ENCODE data around the gene CRIP3.

Gene CRIP3

GRCh38 chr6:43292763-43293318 is 15.8 kb downstream of the CRIP3 start:
- Histone ChIP-seq H3K27me3 (ENCODE audit: insufficient read depth, low read depth) (no peaks in the 10 kb centered on the region), H3K4me3 (IDR thresholded peaks at IDR 0.05; ENCODE audit: insufficient read depth, low read depth, low read length) (no peak overlapping the region), H3K79me2 (ENCODE audit: insufficient read depth, low read depth) (no peaks in the 10 kb centered on the region), H4K20me1 (ENCODE audit: insufficient read depth) (no peaks in the 10 kb centered on the region), H3K4me1 (ENCODE audit: low read depth, poor library complexity, severe bottlenecking) (no peaks in the 10 kb centered on the region), H3K36me3 (ENCODE audit: insufficient read depth) (no peaks in the 10 kb centered on the region), H3K27ac (no peak overlapping the region), H3K9ac (no peak overlapping the region), H2AFZ (ENCODE audit: low read depth) (no peak overlapping the region), H3K4me2 (no peak overlapping the region)
- no peak for TF ChIP-seq CTCF (conservative IDR thresholded peaks at IDR 0.05; ENCODE audit: low read depth, low read length)

GRCh38 chr6:43292341-43292740 is 16.3 kb downstream of the CRIP3 start:
- Histone ChIP-seq H3K4me1 (ENCODE audit: low read depth, poor library complexity, severe bottlenecking) (no peaks in the 10 kb centered on the region), H3K9ac (no peak overlapping the region), H3K36me3 (ENCODE audit: insufficient read depth) (no peaks in the 10 kb centered on the region), H3K4me2 (no peak overlapping the region), H3K79me2 (ENCODE audit: insufficient read depth, low read depth) (no peaks in the 10 kb centered on the region), H2AFZ (ENCODE audit: low read depth) (no peak overlapping the region), H3K27me3 (ENCODE audit: insufficient read depth, low read depth) (no peaks in the 10 kb centered on the region), H3K27ac (no peak overlapping the region), H3K4me3 (IDR thresholded peaks at IDR 0.05; ENCODE audit: insufficient read depth, low read depth, low read length) (no peak overlapping the region), H4K20me1 (ENCODE audit: insufficient read depth) (no peaks in the 10 kb centered on the region)
- TF ChIP-seq CTCF (conservative IDR thresholded peaks at IDR 0.05; ENCODE audit: low read depth, low read length) = no peak

GRCh38 chr6:43291708-43292107 is 16.9 kb downstream of the CRIP3 start:
- Histone ChIP-seq H3K4me1 (ENCODE audit: low read depth, poor library complexity, severe bottlenecking) (no peaks in the 10 kb centered on the region), H3K4me2 (no peak overlapping the region), H3K4me3 (IDR thresholded peaks at IDR 0.05; ENCODE audit: insufficient read depth, low read depth, low read length) (no peak overlapping the region), H3K9ac (no peak overlapping the region), H3K36me3 (ENCODE audit: insufficient read depth) (no peaks in the 10 kb centered on the region), H3K27ac (no peak overlapping the region), H3K79me2 (ENCODE audit: insufficient read depth, low read depth) (no peaks in the 10 kb centered on the region), H4K20me1 (ENCODE audit: insufficient read depth) (no peaks in the 10 kb centered on the region), H2AFZ (ENCODE audit: low read depth) (no peak overlapping the region), H3K27me3 (ENCODE audit: insufficient read depth, low read depth) (no peaks in the 10 kb centered on the region)
- no peak for TF ChIP-seq CTCF (conservative IDR thresholded peaks at IDR 0.05; ENCODE audit: low read depth, low read length)

GRCh38 chr6:43290905-43291355 is 17.7 kb downstream of the CRIP3 start:
- no peak overlapping the region for H3K27ac ChIP-seq
- no peak for TF ChIP-seq CTCF (conservative IDR thresholded peaks at IDR 0.05; ENCODE audit: low read depth, low read length)
- H3K36me3 ChIP-seq (ENCODE audit: insufficient read depth) = no peaks in the 10 kb centered on the region
- no peak overlapping the region for H2AFZ ChIP-seq (ENCODE audit: low read depth)
- H3K79me2 ChIP-seq (ENCODE audit: insufficient read depth, low read depth) = no peaks in the 10 kb centered on the region
- no peak overlapping the region for H3K4me3 ChIP-seq (IDR thresholded peaks at IDR 0.05; ENCODE audit: insufficient read depth, low read depth, low read length)
- H3K27me3 ChIP-seq (ENCODE audit: insufficient read depth, low read depth) = no peaks in the 10 kb centered on the region; the same call in 1 of the 2 replicates
- no peak overlapping the region for H3K9ac ChIP-seq
- no peaks in the 10 kb centered on the region for H3K4me1 ChIP-seq (ENCODE audit: low read depth, poor library complexity, severe bottlenecking)
- H3K4me2 ChIP-seq = no peak overlapping the region
- no peaks in the 10 kb centered on the region for H4K20me1 ChIP-seq (ENCODE audit: insufficient read depth)
